ENCODE results near the gene SERPINB10.

The SERPINB10 gene

GRCh38 chr18:63869374-63869773, 38.4 kb upstream of the SERPINB10 start:
- WGBS (ENCODE audit: insufficient coverage), result 83% methylated on average over 9 of the region's 9 CpGs
- ChIA-PET POLR2A (no interaction called here), CTCF (no interaction called here)
- peak in 1 of 3 donors; percentile 15 for DNase-seq
- Histone ChIP-seq H3K27ac (ENCODE audit: insufficient read depth in 1 of 2, low read depth in 1 of 2, low read length in 2 of 2, poor library complexity in 1 of 2, severe bottlenecking in 2 of 2) (no peak overlapping the region), H3K4me3 (ENCODE audit: control insufficient read depth in 1 of 7, extremely low read depth in 1 of 7, insufficient read depth in 4 of 7, low read depth in 2 of 7, low read length in 6 of 7) (no peak overlapping the region), H3K4me1 (ENCODE audit: control extremely low read depth in 1 of 4, control insufficient read depth in 4 of 4, insufficient read depth in 4 of 4, low read length in 3 of 4) (no peaks in the 10 kb centered on the region), H3K36me3 (ENCODE audit: control insufficient read depth in 4 of 4, insufficient read depth in 4 of 4, low read length in 3 of 4) (no peaks in the 10 kb centered on the region), H3K9me3 (ENCODE audit: control extremely low read depth in 1 of 5, control insufficient read depth in 4 of 5, insufficient read depth in 2 of 5, low read depth in 1 of 5, low read length in 4 of 5) (no peaks in the 10 kb centered on the region), H3K27me3 (replicated peaks in 2 of 5; ENCODE audit: control insufficient read depth in 4 of 5, insufficient read depth in 5 of 5, low read length in 4 of 5) (no peaks in the 10 kb centered on the region)

GRCh38 chr18:63869851-63870250, 37.9 kb upstream of the SERPINB10 start:
- Histone ChIP-seq H3K4me3 (ENCODE audit: control insufficient read depth in 1 of 7, extremely low read depth in 1 of 7, insufficient read depth in 4 of 7, low read depth in 2 of 7, low read length in 6 of 7) (no peak overlapping the region), H3K27me3 (replicated peaks in 2 of 5; ENCODE audit: control insufficient read depth in 4 of 5, insufficient read depth in 5 of 5, low read length in 4 of 5) (no peaks in the 10 kb centered on the region), H3K36me3 (ENCODE audit: control insufficient read depth in 4 of 4, insufficient read depth in 4 of 4, low read length in 3 of 4) (no peaks in the 10 kb centered on the region), H3K9me3 (ENCODE audit: control extremely low read depth in 1 of 5, control insufficient read depth in 4 of 5, insufficient read depth in 2 of 5, low read depth in 1 of 5, low read length in 4 of 5) (no peaks in the 10 kb centered on the region), H3K27ac (ENCODE audit: insufficient read depth in 1 of 2, low read depth in 1 of 2, low read length in 2 of 2, poor library complexity in 1 of 2, severe bottlenecking in 2 of 2) (no peak overlapping the region), H3K4me1 (ENCODE audit: control extremely low read depth in 1 of 4, control insufficient read depth in 4 of 4, insufficient read depth in 4 of 4, low read length in 3 of 4) (no peaks in the 10 kb centered on the region)
- CTCF ChIA-PET, result no interaction called here
- no peak for DNase-seq
- 100% methylated on average over 2 of the region's 3 CpGs for WGBS (ENCODE audit: insufficient coverage)
- POLR2A ChIA-PET, result no interaction called here

GRCh38 chr18:63871836-63872235, 35.9 kb upstream of the SERPINB10 start:
- Histone ChIP-seq H3K27me3 (replicated peaks in 2 of 5; ENCODE audit: control insufficient read depth in 4 of 5, insufficient read depth in 5 of 5, low read length in 4 of 5) (no peaks in the 10 kb centered on the region), H3K27ac (ENCODE audit: insufficient read depth in 1 of 2, low read depth in 1 of 2, low read length in 2 of 2, poor library complexity in 1 of 2, severe bottlenecking in 2 of 2) (no peak overlapping the region), H3K4me1 (ENCODE audit: control extremely low read depth in 1 of 4, control insufficient read depth in 4 of 4, insufficient read depth in 4 of 4, low read length in 3 of 4) (no peaks in the 10 kb centered on the region), H3K36me3 (ENCODE audit: control insufficient read depth in 4 of 4, insufficient read depth in 4 of 4, low read length in 3 of 4) (no peaks in the 10 kb centered on the region), H3K9me3 (ENCODE audit: control extremely low read depth in 1 of 5, control insufficient read depth in 4 of 5, insufficient read depth in 2 of 5, low read depth in 1 of 5, low read length in 4 of 5) (no peaks in the 10 kb centered on the region), H3K4me3 (ENCODE audit: control insufficient read depth in 1 of 7, extremely low read depth in 1 of 7, insufficient read depth in 4 of 7, low read depth in 2 of 7, low read length in 6 of 7) (no peak overlapping the region)
- no peak for DNase-seq
- no CpG with 5 or more reads among the region's 1 CpG for WGBS (ENCODE audit: insufficient coverage)
- CTCF ChIA-PET, result interaction anchor here (0.9 kb wide), 1 partner anchor 28 kb away, joined by 3 read pairs; no protein-coding TSS in a partner anchor
- POLR2A ChIA-PET, result no interaction called here

- Histone ChIP-seq H3K9me3 (ENCODE audit: control extremely low read depth in 1 of 5, control insufficient read depth in 4 of 5, insufficient read depth in 2 of 5, low read depth in 1 of 5, low read length in 4 of 5) (no peaks in the 10 kb centered on the region), H3K4me3 (ENCODE audit: control insufficient read depth in 1 of 7, extremely low read depth in 1 of 7, insufficient read depth in 4 of 7, low read depth in 2 of 7, low read length in 6 of 7) (no peak overlapping the region), H3K27ac (ENCODE audit: insufficient read depth in 1 of 2, low read depth in 1 of 2, low read length in 2 of 2, poor library complexity in 1 of 2, severe bottlenecking in 2 of 2) (no peak overlapping the region), H3K4me1 (ENCODE audit: control extremely low read depth in 1 of 4, control insufficient read depth in 4 of 4, insufficient read depth in 4 of 4, low read length in 3 of 4) (no peaks in the 10 kb centered on the region), H3K27me3 (replicated peaks in 2 of 5; ENCODE audit: control insufficient read depth in 4 of 5, insufficient read depth in 5 of 5, low read length in 4 of 5) (no peaks in the 10 kb centered on the region), H3K36me3 (ENCODE audit: control insufficient read depth in 4 of 4, insufficient read depth in 4 of 4, low read length in 3 of 4) (no peaks in the 10 kb centered on the region)
- CTCF ChIA-PET, result no interaction called here
- DNase-seq, result no peak
- POLR2A ChIA-PET, result no interaction called here
These were observed 35.2 kb upstream of the SERPINB10 start for GRCh38 chr18:63872586-63872985.

GRCh38 chr18:63878343-63878742, 29.4 kb upstream of the SERPINB10 start:
- Histone ChIP-seq H3K36me3 (ENCODE audit: control insufficient read depth in 4 of 4, insufficient read depth in 4 of 4, low read length in 3 of 4) (no peaks in the 10 kb centered on the region), H3K4me1 (ENCODE audit: control extremely low read depth in 1 of 4, control insufficient read depth in 4 of 4, insufficient read depth in 4 of 4, low read length in 3 of 4) (no peaks in the 10 kb centered on the region), H3K27me3 (replicated peaks in 2 of 5; ENCODE audit: control insufficient read depth in 4 of 5, insufficient read depth in 5 of 5, low read length in 4 of 5) (no peaks in the 10 kb centered on the region), H3K4me3 (ENCODE audit: control insufficient read depth in 1 of 7, extremely low read depth in 1 of 7, insufficient read depth in 4 of 7, low read depth in 2 of 7, low read length in 6 of 7) (no peak overlapping the region), H3K9me3 (ENCODE audit: control extremely low read depth in 1 of 5, control insufficient read depth in 4 of 5, insufficient read depth in 2 of 5, low read depth in 1 of 5, low read length in 4 of 5) (no peaks in the 10 kb centered on the region), H3K27ac (ENCODE audit: insufficient read depth in 1 of 2, low read depth in 1 of 2, low read length in 2 of 2, poor library complexity in 1 of 2, severe bottlenecking in 2 of 2) (no peak overlapping the region)
- ChIA-PET CTCF (interaction anchor here (1.2 kb wide), 1 partner anchor 10 kb away, joined by 3 read pairs; no protein-coding TSS in a partner anchor), POLR2A (no interaction called here)
- DNase-seq, result no peak
- 79% methylated on average over 2 of the region's 3 CpGs for WGBS (ENCODE audit: insufficient coverage)

GRCh38 chr18:63878925-63879324, 28.8 kb upstream of the SERPINB10 start:
- ChIA-PET POLR2A (no interaction called here), CTCF (interaction anchor here (1.2 kb wide), 1 partner anchor 11 kb away, joined by 3 read pairs; no protein-coding TSS in a partner anchor)
- no peaks in the 10 kb centered on the region for H3K36me3 ChIP-seq (ENCODE audit: control insufficient read depth in 4 of 4, insufficient read depth in 4 of 4, low read length in 3 of 4)
- H3K4me1 ChIP-seq (ENCODE audit: control extremely low read depth in 1 of 4, control insufficient read depth in 4 of 4, insufficient read depth in 4 of 4, low read length in 3 of 4), result no peaks in the 10 kb centered on the region
- H3K27me3 ChIP-seq (replicated peaks in 2 of 5; ENCODE audit: control insufficient read depth in 4 of 5, insufficient read depth in 5 of 5, low read length in 4 of 5), result no peaks in the 10 kb centered on the region
- no peak overlapping the region for H3K27ac ChIP-seq (ENCODE audit: insufficient read depth in 1 of 2, low read depth in 1 of 2, low read length in 2 of 2, poor library complexity in 1 of 2, severe bottlenecking in 2 of 2)
- H3K4me3 ChIP-seq (ENCODE audit: control insufficient read depth in 1 of 7, extremely low read depth in 1 of 7, insufficient read depth in 4 of 7, low read depth in 2 of 7, low read length in 6 of 7), result no peak overlapping the region
- H3K9me3 ChIP-seq (ENCODE audit: control extremely low read depth in 1 of 5, control insufficient read depth in 4 of 5, insufficient read depth in 2 of 5, low read depth in 1 of 5, low read length in 4 of 5), result no peaks in the 10 kb centered on the region
- no peak for DNase-seq
- WGBS (ENCODE audit: insufficient coverage), result 97% methylated on average over 3 of the region's 4 CpGs

GRCh38 chr18:63879709-63880108, 28.0 kb upstream of the SERPINB10 start:
- 100% methylated on average over 1 of the region's 2 CpGs for WGBS (ENCODE audit: insufficient coverage)
- no peaks in the 10 kb centered on the region for H3K9me3 ChIP-seq (ENCODE audit: control extremely low read depth in 1 of 5, control insufficient read depth in 4 of 5, insufficient read depth in 2 of 5, low read depth in 1 of 5, low read length in 4 of 5)
- no peaks in the 10 kb centered on the region for H3K36me3 ChIP-seq (ENCODE audit: control insufficient read depth in 4 of 4, insufficient read depth in 4 of 4, low read length in 3 of 4)
- no peak for DNase-seq
- no peak overlapping the region for H3K4me3 ChIP-seq (ENCODE audit: control insufficient read depth in 1 of 7, extremely low read depth in 1 of 7, insufficient read depth in 4 of 7, low read depth in 2 of 7, low read length in 6 of 7)
- H3K4me1 ChIP-seq (ENCODE audit: control extremely low read depth in 1 of 4, control insufficient read depth in 4 of 4, insufficient read depth in 4 of 4, low read length in 3 of 4), result no peaks in the 10 kb centered on the region
- POLR2A ChIA-PET, result no interaction called here
- CTCF ChIA-PET, result no interaction called here
- no peak overlapping the region for H3K27ac ChIP-seq (ENCODE audit: insufficient read depth in 1 of 2, low read depth in 1 of 2, low read length in 2 of 2, poor library complexity in 1 of 2, severe bottlenecking in 2 of 2)
- no peaks in the 10 kb centered on the region for H3K27me3 ChIP-seq (replicated peaks in 2 of 5; ENCODE audit: control insufficient read depth in 4 of 5, insufficient read depth in 5 of 5, low read length in 4 of 5)
